Melanocyte of skin (primary cell): ENCODE data around the gene CTSV. TPM values are rescaled to one million over a fixed set of nuclear protein-coding genes. Genes with fewer than 3 reads are reported as not detected.

Experiments used
- total RNA-seq, 2 donors: library from RNA; depleted of rRNA; stranded (reverse); fragments of >200 nt; gene quantifications; 2 replicates each; pipeline ENCODE4 v1.2.3, GENCODE V29; 2012

The CTSV gene
- 1 to 10 TPM; 5.3 to 7.2 TPM for total RNA-seq

DNA sequence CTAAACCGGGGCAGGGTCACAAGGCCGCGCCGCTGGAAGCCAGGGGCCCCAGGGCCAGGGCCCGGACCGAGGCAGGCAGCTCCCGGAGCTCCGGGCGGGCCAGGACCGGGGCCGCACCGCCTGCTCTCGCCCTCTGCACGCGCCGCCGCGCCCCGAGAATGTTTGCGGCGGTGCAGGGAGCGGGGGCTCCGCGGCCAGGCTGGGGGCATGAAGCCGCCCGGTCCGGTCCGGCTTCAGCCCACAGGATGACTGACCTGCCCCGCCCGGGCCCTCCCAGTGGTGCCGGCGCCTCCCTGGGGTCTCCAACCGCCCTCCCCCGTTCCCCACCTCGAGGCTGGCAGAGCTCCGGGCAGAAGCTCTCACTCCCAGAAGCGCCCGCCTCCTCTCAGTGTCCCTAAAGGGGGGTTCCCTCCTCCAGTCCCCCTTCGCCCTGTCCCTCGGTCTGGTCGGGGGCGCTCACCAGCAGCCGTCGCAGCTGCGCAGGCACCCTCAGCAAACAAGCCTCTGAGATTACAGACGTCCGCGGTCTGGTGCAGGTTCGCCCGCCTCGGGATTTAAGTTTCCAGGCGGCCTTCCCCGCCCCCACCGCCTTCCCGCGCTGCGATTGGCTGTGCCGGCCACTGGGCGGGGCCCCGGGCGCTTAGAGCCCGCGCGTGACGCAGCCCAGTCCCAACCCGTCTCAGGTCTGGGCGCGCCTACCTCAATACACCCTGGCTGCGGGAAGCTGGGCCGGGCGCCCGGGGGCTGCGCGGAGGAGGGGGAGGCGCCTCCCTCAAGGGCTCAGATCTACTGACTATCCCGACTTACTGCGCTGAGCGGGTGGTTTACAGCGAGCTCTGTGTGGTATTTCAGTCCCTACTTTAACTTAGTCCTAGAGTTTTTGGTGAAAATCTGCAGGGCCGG is at the start of gene CTSV:
CTSV (minus strand) TSS at position 532 of the 903 bp plus-strand sequence. CDS start 1,099 bp downstream, outside the sequence.

Other genes with a start within 250 kb of the CTSV start
- 1 to 10 TPM; 4.3 to 4.8 TPM for gene ZNF782, start 184.6 kb downstream of the CTSV start, total RNA-seq
- gene NUTM2G, start 110.3 kb downstream of the CTSV start, total RNA-seq = not detected